ENCODE results near the gene HSD17B14. TPM values are rescaled to one million over a fixed set of nuclear protein-coding genes. Genes with fewer than 3 reads are reported as not detected.

The HSD17B14 gene
- polyA plus RNA-seq, 1 experiment, result 2.3 TPM

DNA sequence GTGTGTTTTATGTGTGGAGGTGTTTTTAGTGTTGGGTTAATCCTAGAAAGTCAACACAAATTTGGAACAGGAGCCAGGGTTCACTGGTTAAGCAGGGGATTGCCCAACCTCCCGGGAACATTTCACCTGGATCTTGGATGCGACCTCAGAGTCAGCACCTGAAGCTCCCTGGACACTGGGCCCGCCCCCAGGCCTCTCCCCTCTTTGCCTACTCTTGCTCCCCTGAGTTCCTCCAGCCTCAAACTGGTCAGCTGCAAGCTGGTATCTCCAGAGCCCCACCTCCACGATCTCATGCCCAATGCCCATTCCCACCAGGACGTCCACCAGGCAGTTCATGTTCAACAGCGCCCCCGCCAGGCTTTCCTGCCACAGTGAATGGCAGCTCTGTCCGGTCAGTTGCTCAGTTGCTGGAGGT, 9.7 kb downstream of the HSD17B14 start:
- ChIA-PET CTCF (interaction anchor here (0.7 to 2.2 kb wide), 5 partner anchors 9 to 39 kb away, joined by 4 to 9 read pairs (median 7); partner anchors contain the start of gene HSD17B14), POLR2A (no interaction called here)
- Histone ChIP-seq H3K4me3 (ENCODE audit: low read depth, low read length) (no peak overlapping the region), H3K27ac (ENCODE audit: low read depth, low read length) (no peak overlapping the region), H3K9me3 (ENCODE audit: control insufficient read depth, insufficient read depth, low read length) (no peaks in the 10 kb centered on the region; the same call in 1 of the 2 replicates), H3K27me3 (ENCODE audit: control insufficient read depth, insufficient read depth, low read length) (no peaks in the 10 kb centered on the region)
- TF ChIP-seq, protein P1, sequence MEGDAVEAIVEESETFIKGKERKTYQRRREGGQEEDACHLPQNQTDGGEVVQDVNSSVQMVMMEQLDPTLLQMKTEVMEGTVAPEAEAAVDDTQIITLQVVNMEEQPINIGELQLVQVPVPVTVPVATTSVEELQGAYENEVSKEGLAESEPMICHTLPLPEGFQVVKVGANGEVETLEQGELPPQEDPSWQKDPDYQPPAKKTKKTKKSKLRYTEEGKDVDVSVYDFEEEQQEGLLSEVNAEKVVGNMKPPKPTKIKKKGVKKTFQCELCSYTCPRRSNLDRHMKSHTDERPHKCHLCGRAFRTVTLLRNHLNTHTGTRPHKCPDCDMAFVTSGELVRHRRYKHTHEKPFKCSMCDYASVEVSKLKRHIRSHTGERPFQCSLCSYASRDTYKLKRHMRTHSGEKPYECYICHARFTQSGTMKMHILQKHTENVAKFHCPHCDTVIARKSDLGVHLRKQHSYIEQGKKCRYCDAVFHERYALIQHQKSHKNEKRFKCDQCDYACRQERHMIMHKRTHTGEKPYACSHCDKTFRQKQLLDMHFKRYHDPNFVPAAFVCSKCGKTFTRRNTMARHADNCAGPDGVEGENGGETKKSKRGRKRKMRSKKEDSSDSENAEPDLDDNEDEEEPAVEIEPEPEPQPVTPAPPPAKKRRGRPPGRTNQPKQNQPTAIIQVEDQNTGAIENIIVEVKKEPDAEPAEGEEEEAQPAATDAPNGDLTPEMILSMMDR (IDR thresholded peaks at IDR 0.05; ENCODE audit: low read depth, low read length), result 0 out of 2 replicates have a peak, but pooled peaks have one; percentile 10
- no peak for DNase-seq (ENCODE audit: low read depth, low spot score)

DNA sequence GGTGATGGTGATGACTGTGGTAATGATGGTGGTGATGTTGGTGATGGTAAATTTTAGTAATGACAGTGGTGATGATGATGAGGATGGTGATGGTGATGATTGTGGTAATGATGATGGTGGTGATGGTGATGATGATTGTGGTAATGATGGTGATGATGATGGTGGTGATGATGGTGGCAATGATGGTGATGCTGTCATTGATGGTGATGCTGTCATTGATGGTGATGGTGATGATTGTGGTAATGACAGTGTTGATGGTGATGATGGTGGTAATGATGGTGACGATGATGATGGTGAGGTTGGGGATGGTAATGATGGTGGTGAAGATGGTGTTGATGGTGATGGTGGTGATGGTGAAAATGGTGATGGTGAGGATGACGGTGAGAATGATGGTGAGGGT, 13.8 kb downstream of the HSD17B14 start:
- no peaks in the 10 kb centered on the region; the same call in 1 of the 2 replicates for H3K9me3 ChIP-seq (ENCODE audit: control insufficient read depth, insufficient read depth, low read length)
- no peak overlapping the region for H3K27ac ChIP-seq (ENCODE audit: low read depth, low read length)
- TF ChIP-seq, protein P1 (IDR thresholded peaks at IDR 0.05; ENCODE audit: low read depth, low read length), result no peak
- no peak overlapping the region for H3K4me3 ChIP-seq (ENCODE audit: low read depth, low read length)
- H3K27me3 ChIP-seq (ENCODE audit: control insufficient read depth, insufficient read depth, low read length), result no peaks in the 10 kb centered on the region
- no peak for DNase-seq (ENCODE audit: low read depth, low spot score)
- ChIA-PET CTCF (no interaction called here), POLR2A (no interaction called here)

GRCh38 chr19:48821633-48822032, 14.7 kb downstream of the HSD17B14 start:
- TF ChIP-seq, protein P1 (IDR thresholded peaks at IDR 0.05; ENCODE audit: low read depth, low read length), result no peak
- DNase-seq (ENCODE audit: low read depth, low spot score), result no peak
- Histone ChIP-seq H3K27ac (ENCODE audit: low read depth, low read length) (no peak overlapping the region), H3K27me3 (ENCODE audit: control insufficient read depth, insufficient read depth, low read length) (no peaks in the 10 kb centered on the region), H3K4me3 (ENCODE audit: low read depth, low read length) (no peak overlapping the region), H3K9me3 (ENCODE audit: control insufficient read depth, insufficient read depth, low read length) (no peaks in the 10 kb centered on the region; the same call in 1 of the 2 replicates)
- ChIA-PET CTCF (interaction anchor here (0.7 kb wide), 1 partner anchor 21 kb away, joined by 3 read pairs; no protein-coding TSS in a partner anchor), POLR2A (no interaction called here)

DNA sequence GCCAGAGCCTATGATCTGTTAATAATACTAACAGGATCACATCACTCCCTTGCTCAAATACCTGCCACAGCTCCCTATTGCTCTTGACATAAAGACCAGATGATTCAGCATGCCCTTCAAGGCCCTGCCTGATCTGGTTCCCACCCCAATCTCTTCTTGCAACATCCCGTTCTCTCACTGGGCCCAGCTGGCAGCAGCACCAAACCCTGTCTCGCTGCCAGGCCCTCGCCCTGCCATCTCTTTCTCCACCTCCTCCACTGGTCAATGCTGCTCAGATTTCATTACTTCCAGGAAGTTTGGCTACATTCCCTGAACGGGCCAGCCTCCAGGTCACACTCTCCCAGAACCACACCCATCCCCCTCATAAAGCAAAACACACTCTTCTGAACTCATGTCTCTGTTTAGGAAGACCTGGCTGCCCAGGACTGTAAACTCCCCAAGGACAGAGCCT, 16.9 kb downstream of the HSD17B14 start:
- DNase-seq (ENCODE audit: low read depth, low spot score), result peak; percentile 59
- ChIA-PET CTCF (interaction anchor here (0.6 kb wide), 1 partner anchor 367 kb away, joined by 3 read pairs; no protein-coding TSS in a partner anchor), POLR2A (interaction anchor here (1.0 kb wide), 2 partner anchors 24 to 31 kb away, joined by 3 to 6 read pairs; no protein-coding TSS in a partner anchor)
- H3K27me3 ChIP-seq (ENCODE audit: control insufficient read depth, insufficient read depth, low read length), result no peaks in the 10 kb centered on the region
- H3K9me3 ChIP-seq (ENCODE audit: control insufficient read depth, insufficient read depth, low read length), result no peaks in the 10 kb centered on the region
- TF ChIP-seq, protein P1 (IDR thresholded peaks at IDR 0.05; ENCODE audit: low read depth, low read length), result no peak
- no peak overlapping the region for H3K27ac ChIP-seq (ENCODE audit: low read depth, low read length)
- no peak overlapping the region for H3K4me3 ChIP-seq (ENCODE audit: low read depth, low read length)

DNA sequence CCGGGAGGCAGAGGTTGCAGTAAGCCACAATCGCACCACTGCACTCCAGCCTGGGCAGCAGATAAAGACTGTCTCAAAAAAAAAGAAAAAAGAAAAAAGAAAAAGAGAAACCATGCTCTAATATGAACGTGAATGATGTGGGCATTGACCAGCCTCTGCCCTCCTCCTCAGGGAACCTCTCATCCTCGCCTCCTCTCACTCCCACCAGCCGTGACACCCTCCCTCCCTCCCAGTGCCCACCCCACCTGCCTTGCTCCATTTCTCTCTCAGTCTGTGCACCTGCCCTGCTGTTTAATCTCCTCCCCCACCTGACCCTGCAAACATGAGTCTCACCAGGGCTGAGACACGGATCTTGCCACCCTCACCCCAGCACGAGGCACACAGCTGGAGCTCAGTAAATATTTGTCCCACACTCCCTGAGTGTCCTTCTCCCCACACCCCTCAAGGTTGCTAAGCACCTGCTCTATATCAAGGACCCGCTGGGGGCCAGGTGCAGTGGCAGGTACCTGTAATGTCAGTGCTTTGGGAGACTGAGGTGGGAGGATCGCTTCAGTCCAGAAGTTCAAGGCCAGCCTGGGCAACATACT, 18.0 kb downstream of the HSD17B14 start:
- H3K27ac ChIP-seq (ENCODE audit: low read depth, low read length), result no peak overlapping the region
- no peaks in the 10 kb centered on the region for H3K9me3 ChIP-seq (ENCODE audit: control insufficient read depth, insufficient read depth, low read length)
- no peaks in the 10 kb centered on the region for H3K27me3 ChIP-seq (ENCODE audit: control insufficient read depth, insufficient read depth, low read length)
- CTCF ChIA-PET, result interaction anchor here (0.6 to 1.0 kb wide), 2 partner anchors 24 to 368 kb away, joined by 3 read pairs; no protein-coding TSS in a partner anchor
- no peak for DNase-seq (ENCODE audit: low read depth, low spot score)
- no peak overlapping the region for H3K4me3 ChIP-seq (ENCODE audit: low read depth, low read length)
- POLR2A ChIA-PET, result interaction anchor here (0.7 to 1.0 kb wide), 2 partner anchors 23 to 285 kb away, joined by 3 read pairs; no protein-coding TSS in a partner anchor
- TF ChIP-seq, protein P1 (IDR thresholded peaks at IDR 0.05; ENCODE audit: low read depth, low read length), result no peak

Data from AG04450 (cell line).